DOHH2 (cell line): Measurements from ENCODE around the gene CITED2.

Experiments
- H3F3A ChIP-seq: fragments of 200-600 bp; sonication (generic), shearing (Covaris generic); 2 replicates; pipeline ENCODE4 v1.6.0; 2016; ENCODE audit warnings: antibody characterized with exemption, mild to moderate bottlenecking; ENCODE audit not compliant: control insufficient read depth, insufficient read depth
- H3K27ac ChIP-seq: fragments of 200-600 bp; sonication (generic); 2 replicates; pipeline ENCODE4 v1.5.1; 2014; ENCODE audit warnings: low read depth, mild to moderate bottlenecking, low read length, moderate library complexity
- H3K27me3 ChIP-seq: fragments of 200-600 bp; sonication (generic); 2 replicates; pipeline ENCODE4 v1.6.1; 2014; ENCODE audit warnings: mild to moderate bottlenecking, low read length, mixed read lengths; ENCODE audit not compliant: control insufficient read depth
- H3K36me3 ChIP-seq: fragments of 200-600 bp; sonication (generic); 2 replicates; pipeline ENCODE4 v1.6.1; 2014; ENCODE audit warnings: mild to moderate bottlenecking, low read length, moderate library complexity, mixed read lengths; ENCODE audit not compliant: control insufficient read depth
- H3K4me1 ChIP-seq: fragments of 200-600 bp; sonication (generic); 2 replicates; pipeline ENCODE4 v1.6.1; 2014; ENCODE audit warnings: mild to moderate bottlenecking, low read length, mixed read lengths; ENCODE audit not compliant: control insufficient read depth
- H3K4me2 ChIP-seq: fragments of 200-600 bp; sonication (generic); 2 replicates; pipeline ENCODE4 v1.6.0; 2014; ENCODE audit warnings: mild to moderate bottlenecking, low read length, moderate library complexity
- H3K4me3 ChIP-seq: fragments of 200-600 bp; sonication (generic); 2 replicates; pipeline ENCODE4 v1.5.1; 2014; ENCODE audit warnings: mild to moderate bottlenecking, low read length, mixed read lengths
- H3K79me2 ChIP-seq: fragments of 200-600 bp; sonication (generic); 2 replicates; pipeline ENCODE4 v1.6.1; 2014; ENCODE audit warnings: mild to moderate bottlenecking, low read length, mixed read lengths; ENCODE audit not compliant: control insufficient read depth
- H3K9me2 ChIP-seq: fragments of 200-600 bp; sonication (generic); replicated peaks from 2 replicates; pipeline ENCODE4 v1.6.1; 2014; ENCODE audit warnings: mild to moderate bottlenecking, low read length, mixed read lengths; ENCODE audit not compliant: control insufficient read depth
- H3K9me3 ChIP-seq: fragments of 200-600 bp; sonication (generic); 2 replicates; pipeline ENCODE4 v1.6.1; 2014; ENCODE audit warnings: antibody characterized with exemption, low read length, mixed read lengths; ENCODE audit not compliant: control insufficient read depth, insufficient read depth
- H4K20me1 ChIP-seq: fragments of 200-600 bp; sonication (generic); 2 replicates; pipeline ENCODE4 v1.6.0; 2014; ENCODE audit warnings: low read depth, mild to moderate bottlenecking, antibody characterized with exemption, low read length, moderate library complexity; ENCODE audit not compliant: control insufficient read depth, insufficient read depth
- CTCF ChIP-seq: fragments of 200-600 bp; sonication (generic); IDR thresholded peaks from one replicate; pipeline ENCODE4 v1.5.1; 2014; ENCODE audit warnings: antibody characterized with exemption, mild to moderate bottlenecking, low read depth, low read length; ENCODE audit not compliant: poor library complexity, severe bottlenecking
- EZH2phosphoT487 ChIP-seq: fragments of 200-600 bp; sonication (generic); IDR thresholded peaks from 2 replicates; pipeline ENCODE4 v1.6.1; 2017; ENCODE audit warnings: borderline replicate concordance, mild to moderate bottlenecking, antibody characterized with exemption, low read length, moderate library complexity, mixed read lengths

CITED2 gene

GRCh38 chr6:139374357-139375225, at the start of gene CITED2:
TSS of gene CITED2 (minus strand) at chr6:139374648. CDS start at chr6:139373944, 704 bp downstream.
- Histone ChIP-seq H3K4me1 (peaks cover 41% of the 10 kb centered on the region), H3K79me2 (peaks cover 30% of the 10 kb centered on the region), H3K4me3 (peak within 1 kb of the TSS; percentile 93)

GRCh38 chr6:139423037-139423703, 48.7 kb upstream of the CITED2 start:
- Histone ChIP-seq H3K27ac (no peak overlapping the region), H3K9me3 (no peaks in the 10 kb centered on the region), H3K4me2 (no peak overlapping the region), H3K27me3 (peaks cover 8% of the 10 kb centered on the region), H3F3A (no peaks in the 10 kb centered on the region), H3K36me3 (no peaks in the 10 kb centered on the region), H3K9me2 (no peaks in the 10 kb centered on the region), H3K79me2 (no peaks in the 10 kb centered on the region), H3K4me1 (no peaks in the 10 kb centered on the region), H3K4me3 (no peak overlapping the region), H4K20me1 (no peaks in the 10 kb centered on the region)
- no peak for TF ChIP-seq EZH2phosphoT487

More at GRCh38 chr6:139374357-139375225, at the start of gene CITED2:
- H3K4me2 ChIP-seq = peak within 1 kb of the TSS; percentile 88
- H3K9me2 ChIP-seq = no peaks in the 10 kb centered on the region
- TF ChIP-seq CTCF (no peak), EZH2phosphoT487 (no peak)
- peak within 1 kb of the TSS; percentile 86 for H3K27ac ChIP-seq
- no peaks in the 10 kb centered on the region for H3K9me3 ChIP-seq
- peaks cover 32% of the 10 kb centered on the region for H3K36me3 ChIP-seq
- peaks cover 4% of the 10 kb centered on the region; the same call in 1 of the 2 replicates for H4K20me1 ChIP-seq
- H3K27me3 ChIP-seq = no peaks in the 10 kb centered on the region
- H3F3A ChIP-seq = peaks cover 18% of the 10 kb centered on the region

- H3K4me1 ChIP-seq = no peaks in the 10 kb centered on the region
- H3K27me3 ChIP-seq = peaks cover 8% of the 10 kb centered on the region
- H3K4me2 ChIP-seq = no peak overlapping the region
- TF ChIP-seq EZH2phosphoT487 (no peak), CTCF (no peak)
- no peaks in the 10 kb centered on the region for H3K79me2 ChIP-seq
- H3K9me3 ChIP-seq = no peaks in the 10 kb centered on the region
- H3K27ac ChIP-seq = no peak overlapping the region
- no peak overlapping the region for H3K4me3 ChIP-seq
- no peaks in the 10 kb centered on the region for H4K20me1 ChIP-seq
- no peaks in the 10 kb centered on the region for H3K9me2 ChIP-seq
- no peaks in the 10 kb centered on the region for H3F3A ChIP-seq
- H3K36me3 ChIP-seq = no peaks in the 10 kb centered on the region
These were observed 47.9 kb upstream of the CITED2 start for GRCh38 chr6:139422105-139423036.
